T-helper 1 cell treated with Interleukin-12 subunit alpha and Interleukin-12 subunit beta and Interleukin-4 antibody, amounts not matched to agents 30 μg/mL and 1 μg/mL, for 36 hours (primary cell): ENCODE measurements around the gene STH.

Experiments
- H3K27ac Mint-ChIP-seq: one replicate; pipeline ENCODE4 v1.8.0; 2021; ENCODE audit warnings: mild to moderate bottlenecking, mixed read lengths
- H3K27me3 Mint-ChIP-seq: one replicate; pipeline ENCODE4 v1.8.0; 2021; ENCODE audit warnings: low read depth, mixed read lengths
- H3K36me3 Mint-ChIP-seq: one replicate; pipeline ENCODE4 v1.8.0; 2021; ENCODE audit warnings: low read depth, mixed read lengths
- H3K4me1 Mint-ChIP-seq: one replicate; pipeline ENCODE4 v1.8.0; 2021; ENCODE audit warnings: low read depth, mixed read lengths
- H3K4me3 Mint-ChIP-seq: one replicate; pipeline ENCODE4 v1.8.0; 2021; ENCODE audit warnings: mild to moderate bottlenecking, moderate library complexity, mixed read lengths
- H3K9me3 Mint-ChIP-seq: one replicate; pipeline ENCODE4 v1.8.0; 2021; ENCODE audit warnings: mixed read lengths

STH gene

GRCh38 chr17:45985447-45985846, 13.6 kb upstream of the STH start:
- Mint-ChIP-seq H3K4me3 (no peak overlapping the region), H3K4me1 (no peaks in the 10 kb centered on the region), H3K36me3 (no peaks in the 10 kb centered on the region), H3K27ac (no peak overlapping the region), H3K9me3 (no peaks in the 10 kb centered on the region), H3K27me3 (no peaks in the 10 kb centered on the region)

- no peaks in the 10 kb centered on the region for H3K4me1 Mint-ChIP-seq
- no peaks in the 10 kb centered on the region for H3K9me3 Mint-ChIP-seq
- no peak overlapping the region for H3K27ac Mint-ChIP-seq
- H3K4me3 Mint-ChIP-seq: no peak overlapping the region
- H3K36me3 Mint-ChIP-seq: no peaks in the 10 kb centered on the region
- H3K27me3 Mint-ChIP-seq: no peaks in the 10 kb centered on the region
Measured at GRCh38 chr17:45986056-45986455, 13.0 kb upstream of the STH start.

- H3K9me3 Mint-ChIP-seq: no peaks in the 10 kb centered on the region
- no peak overlapping the region for H3K4me3 Mint-ChIP-seq
- H3K27me3 Mint-ChIP-seq: no peaks in the 10 kb centered on the region
- no peaks in the 10 kb centered on the region for H3K4me1 Mint-ChIP-seq
- no peak overlapping the region for H3K27ac Mint-ChIP-seq
- H3K36me3 Mint-ChIP-seq: no peaks in the 10 kb centered on the region
Measured at GRCh38 chr17:45987706-45988105, 11.3 kb upstream of the STH start.

- H3K9me3 Mint-ChIP-seq: no peaks in the 10 kb centered on the region
Measured at GRCh38 chr17:45989759-45990158, 9.3 kb upstream of the STH start.

GRCh38 chr17:45990886-45991285, 8.2 kb upstream of the STH start:
- Mint-ChIP-seq H3K9me3 (no peaks in the 10 kb centered on the region), H3K36me3 (no peaks in the 10 kb centered on the region), H3K27ac (no peak overlapping the region), H3K4me3 (no peak overlapping the region), H3K27me3 (no peaks in the 10 kb centered on the region), H3K4me1 (no peaks in the 10 kb centered on the region)

More at GRCh38 chr17:45989759-45990158, 9.3 kb upstream of the STH start:
- Mint-ChIP-seq H3K27ac (no peak overlapping the region), H3K36me3 (no peaks in the 10 kb centered on the region), H3K27me3 (no peaks in the 10 kb centered on the region), H3K4me3 (no peak overlapping the region), H3K4me1 (no peaks in the 10 kb centered on the region)

- Mint-ChIP-seq H3K4me1 (no peaks in the 10 kb centered on the region), H3K27me3 (no peaks in the 10 kb centered on the region), H3K4me3 (no peak overlapping the region), H3K36me3 (no peaks in the 10 kb centered on the region), H3K9me3 (no peaks in the 10 kb centered on the region), H3K27ac (no peak overlapping the region)
Measured at GRCh38 chr17:45991341-45991740, 7.7 kb upstream of the STH start.

GRCh38 chr17:45992175-45992574, 6.9 kb upstream of the STH start:
- no peak overlapping the region for H3K27ac Mint-ChIP-seq
- no peaks in the 10 kb centered on the region for H3K27me3 Mint-ChIP-seq
- no peak overlapping the region for H3K4me3 Mint-ChIP-seq
- H3K36me3 Mint-ChIP-seq: no peaks in the 10 kb centered on the region
- H3K9me3 Mint-ChIP-seq: no peaks in the 10 kb centered on the region
- no peaks in the 10 kb centered on the region for H3K4me1 Mint-ChIP-seq

- no peak overlapping the region for H3K27ac Mint-ChIP-seq
- H3K4me3 Mint-ChIP-seq: no peak overlapping the region
- no peaks in the 10 kb centered on the region for H3K9me3 Mint-ChIP-seq
- H3K4me1 Mint-ChIP-seq: no peaks in the 10 kb centered on the region
- H3K36me3 Mint-ChIP-seq: no peaks in the 10 kb centered on the region
- H3K27me3 Mint-ChIP-seq: no peaks in the 10 kb centered on the region
Measured at GRCh38 chr17:45992904-45993303, 6.1 kb upstream of the STH start.

GRCh38 chr17:45993962-45994627, 5.0 kb upstream of the STH start:
- Mint-ChIP-seq H3K9me3 (no peaks in the 10 kb centered on the region), H3K4me3 (no peak overlapping the region), H3K27me3 (no peaks in the 10 kb centered on the region), H3K36me3 (no peaks in the 10 kb centered on the region), H3K4me1 (no peaks in the 10 kb centered on the region), H3K27ac (no peak overlapping the region)

- Mint-ChIP-seq H3K9me3 (no peaks in the 10 kb centered on the region), H3K27ac (no peak overlapping the region), H3K4me1 (no peaks in the 10 kb centered on the region), H3K27me3 (no peaks in the 10 kb centered on the region), H3K36me3 (no peaks in the 10 kb centered on the region), H3K4me3 (no peak overlapping the region)
Measured at GRCh38 chr17:45994987-45995386, 4.1 kb upstream of the STH start.

- H3K4me3 Mint-ChIP-seq: no peak overlapping the region
- no peaks in the 10 kb centered on the region for H3K4me1 Mint-ChIP-seq
- no peaks in the 10 kb centered on the region for H3K9me3 Mint-ChIP-seq
- peaks cover 1% of the 10 kb centered on the region for H3K27me3 Mint-ChIP-seq
- H3K36me3 Mint-ChIP-seq: no peaks in the 10 kb centered on the region
- no peak overlapping the region for H3K27ac Mint-ChIP-seq
Measured at GRCh38 chr17:45995627-45996270, 3.3 kb upstream of the STH start.

- Mint-ChIP-seq H3K4me3 (no peak overlapping the region), H3K27ac (no peak overlapping the region), H3K4me1 (no peaks in the 10 kb centered on the region), H3K27me3 (peaks cover 3% of the 10 kb centered on the region), H3K36me3 (no peaks in the 10 kb centered on the region), H3K9me3 (no peaks in the 10 kb centered on the region)
Measured at GRCh38 chr17:45996282-45996937, 2.6 kb upstream of the STH start.

- H3K9me3 Mint-ChIP-seq: no peaks in the 10 kb centered on the region
- no peaks in the 10 kb centered on the region for H3K36me3 Mint-ChIP-seq
- no peak overlapping the region for H3K4me3 Mint-ChIP-seq
- H3K27me3 Mint-ChIP-seq: peaks cover 3% of the 10 kb centered on the region
- no peaks in the 10 kb centered on the region for H3K4me1 Mint-ChIP-seq
- no peak overlapping the region for H3K27ac Mint-ChIP-seq
Measured at GRCh38 chr17:45997166-45997565, 1.9 kb upstream of the STH start.

GRCh38 chr17:45997624-45998023, 1.4 kb upstream of the STH start:
- H3K4me1 Mint-ChIP-seq: peaks cover under 1% of the 10 kb centered on the region
- peaks cover 3% of the 10 kb centered on the region for H3K27me3 Mint-ChIP-seq
- no peak overlapping the region for H3K4me3 Mint-ChIP-seq
- H3K27ac Mint-ChIP-seq: no peak overlapping the region
- no peaks in the 10 kb centered on the region for H3K9me3 Mint-ChIP-seq
- H3K36me3 Mint-ChIP-seq: no peaks in the 10 kb centered on the region

- H3K36me3 Mint-ChIP-seq: no peaks in the 10 kb centered on the region
- H3K27ac Mint-ChIP-seq: no peak overlapping the region
- no peak overlapping the region for H3K4me3 Mint-ChIP-seq
- peaks cover 2% of the 10 kb centered on the region for H3K4me1 Mint-ChIP-seq
- H3K9me3 Mint-ChIP-seq: no peaks in the 10 kb centered on the region
- H3K27me3 Mint-ChIP-seq: peaks cover 3% of the 10 kb centered on the region
Measured at GRCh38 chr17:45999900-46000290, 845 bp downstream of the STH start.
